ENCODE data around the gene THBS1.

THBS1 gene

DNA sequence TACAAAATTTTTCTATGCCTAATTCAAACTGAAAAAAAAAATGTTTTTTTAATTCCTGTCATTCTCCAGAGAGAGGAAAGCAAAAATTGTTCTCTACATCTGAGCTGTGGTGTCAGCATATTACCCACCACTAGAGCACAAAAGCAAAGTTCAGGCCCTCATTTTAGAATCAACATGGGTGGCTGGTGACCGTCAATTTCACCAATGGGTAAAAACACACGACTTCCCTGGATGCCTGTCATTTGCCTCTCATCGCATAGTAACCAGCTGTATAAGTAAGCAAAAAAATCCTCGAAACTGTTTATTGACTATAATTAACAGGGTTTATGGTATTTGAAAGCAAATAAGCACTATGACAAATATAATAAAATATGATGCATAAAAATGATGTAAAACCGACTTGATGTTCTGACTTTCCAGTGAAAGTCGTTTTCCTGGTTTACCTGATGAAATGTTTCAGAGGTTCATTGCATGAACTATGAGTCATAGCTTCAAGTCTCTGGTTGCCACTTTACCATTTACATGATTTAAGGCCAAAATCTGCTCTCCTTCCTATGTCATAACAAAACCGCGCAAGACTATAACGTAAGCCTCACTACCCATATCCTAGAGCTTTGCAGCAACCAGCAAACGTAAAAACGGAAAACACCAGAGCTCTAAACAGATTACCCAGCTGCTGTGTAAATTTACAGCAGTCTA, 60.5 kb downstream of the THBS1 start:
- peak; percentile 53 for DNase-seq

DNA sequence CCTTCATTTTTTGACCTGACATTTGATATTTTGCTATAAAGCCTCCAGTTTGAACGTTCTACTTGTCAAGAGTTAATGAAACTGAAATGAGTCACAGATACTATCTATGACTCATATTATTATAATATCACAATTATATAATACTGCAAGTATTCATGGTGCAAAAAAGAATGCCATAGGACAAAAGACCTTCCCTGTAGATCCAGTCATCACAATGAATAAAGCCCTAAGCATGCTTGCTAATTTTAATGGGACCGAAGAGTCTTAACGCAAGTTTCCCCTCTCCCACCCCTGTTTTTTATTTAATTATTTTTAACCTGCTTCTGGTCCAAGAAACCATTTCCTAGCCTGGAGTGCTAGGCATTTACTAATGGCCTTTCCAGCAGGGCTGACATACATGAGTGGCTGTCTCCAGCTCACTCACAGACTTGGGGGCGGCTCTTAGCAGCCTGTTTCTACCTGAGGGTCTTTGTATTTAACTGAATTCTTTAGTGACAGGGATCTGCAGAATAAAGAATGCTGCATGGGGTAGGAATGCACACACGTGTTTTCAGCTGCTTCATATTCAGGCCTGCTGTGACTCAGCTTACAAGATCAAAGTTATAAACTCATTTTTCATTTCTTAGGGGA, 61.2 kb downstream of the THBS1 start:
- no peak for DNase-seq

- no peak for DNase-seq
Observed at GRCh38 chr15:39643727-39644126, 62.8 kb downstream of the THBS1 start.

GRCh38 chr15:39644136-39644535, 63.3 kb downstream of the THBS1 start:
- DNase-seq: no peak

DNA sequence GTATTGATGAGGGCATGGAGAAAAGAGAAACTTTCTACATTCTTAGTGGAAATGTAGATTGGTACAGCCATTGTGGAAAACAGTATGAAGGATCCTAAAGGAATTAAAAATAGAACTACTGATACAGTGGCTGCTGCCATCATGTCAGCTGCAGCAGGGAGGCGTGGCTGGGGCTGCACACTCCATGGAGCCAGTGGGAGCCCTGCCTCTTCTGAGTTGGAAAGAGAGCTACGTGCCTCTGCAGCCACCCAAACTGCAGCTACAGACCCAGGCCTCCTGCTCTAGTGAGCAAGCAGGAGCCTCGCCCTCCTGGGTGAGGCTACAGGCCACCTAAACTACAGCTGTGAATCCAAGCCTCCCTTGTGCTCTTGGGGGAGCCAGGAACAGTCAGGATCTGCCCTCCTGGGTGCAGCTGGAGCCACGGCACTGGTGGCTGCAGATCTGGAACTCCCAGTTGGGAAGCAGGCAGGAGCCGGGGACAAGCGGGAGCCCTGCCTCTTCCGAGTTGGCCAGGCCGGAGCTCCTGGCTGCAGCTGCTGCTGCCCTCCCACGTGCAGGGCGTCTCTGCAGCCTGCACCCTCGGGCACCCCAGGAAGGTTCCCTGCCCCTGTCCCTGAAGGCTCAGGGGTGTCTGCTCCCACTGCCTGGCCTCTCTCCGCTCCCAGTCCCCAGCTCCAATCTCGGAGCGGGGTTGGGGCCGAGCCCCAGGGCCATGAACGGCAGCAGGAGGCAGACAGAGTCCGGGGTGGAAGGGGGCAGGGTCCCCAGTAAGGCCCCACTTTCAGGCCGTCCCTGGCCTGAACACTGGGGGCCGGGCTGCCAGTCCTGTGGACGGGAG, 64.5 kb downstream of the THBS1 start:
- DNase-seq: no peak

DNA sequence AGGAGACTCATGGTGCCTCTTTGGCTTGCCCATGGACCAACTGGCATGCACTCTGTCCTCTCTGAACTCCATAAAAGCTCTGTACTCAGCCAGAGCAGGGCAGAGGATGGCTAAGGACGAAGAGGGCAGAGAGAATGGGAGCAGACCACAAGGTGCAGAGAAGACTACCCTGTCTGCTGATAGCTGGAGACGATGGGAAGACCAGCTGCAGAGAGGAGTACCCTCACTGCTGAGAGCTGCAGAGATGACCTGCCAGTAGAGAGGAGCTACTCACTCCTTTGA, 65.0 kb downstream of the THBS1 start:
- no peak for DNase-seq

- DNase-seq: no peak
Observed at GRCh38 chr15:39646425-39646824, 65.5 kb downstream of the THBS1 start.

Measured in NCI-H1105 treated with DMSO at 0.1 percent for 48 hours (cell line).